Fibroblast of skin of right biceps (primary cell): Measurements from ENCODE around the gene KL.

ENCODE experiments used
- DNase-seq: peaks from one replicate; pipeline ENCODE4 v3.0.0-alpha.2; 2013

The KL gene

GRCh38 chr13:33006134-33006533, 10.1 kb upstream of the KL start:
- no peak for DNase-seq

- no peak for DNase-seq
These were observed 9.6 kb upstream of the KL start for GRCh38 chr13:33006638-33007037.

GRCh38 chr13:33007237-33007636, 9.0 kb upstream of the KL start:
- DNase-seq, result no peak

GRCh38 chr13:33007950-33008349, 8.3 kb upstream of the KL start:
- DNase-seq, result no peak

GRCh38 chr13:33008946-33009722, 7.1 kb upstream of the KL start:
- DNase-seq, result no peak

- no peak for DNase-seq
These were observed 4.3 kb upstream of the KL start for GRCh38 chr13:33011828-33012470.

- no peak for DNase-seq
These were observed 1.9 kb upstream of the KL start for GRCh38 chr13:33014291-33014690.

GRCh38 chr13:33015241-33015668, 968 bp upstream of the KL start:
- DNase-seq, result no peak

GRCh38 chr13:33015791-33016323, 366 bp upstream of the KL start:
- no peak for DNase-seq

- peak; percentile 47 for DNase-seq
These were observed 1.2 kb downstream of the KL start for GRCh38 chr13:33017323-33017929.

GRCh38 chr13:33018886-33019285, 2.7 kb downstream of the KL start:
- no peak for DNase-seq

GRCh38 chr13:33022986-33023385, 6.8 kb downstream of the KL start:
- no peak for DNase-seq

- no peak for DNase-seq
These were observed 9.1 kb downstream of the KL start for GRCh38 chr13:33025220-33025744.

- DNase-seq, result no peak
These were observed 10.4 kb downstream of the KL start for GRCh38 chr13:33026489-33027152.

GRCh38 chr13:33028620-33029019, 12.4 kb downstream of the KL start:
- no peak for DNase-seq

- DNase-seq, result no peak
These were observed 15.1 kb downstream of the KL start for GRCh38 chr13:33031277-33031676.

- peak; percentile 6 for DNase-seq
These were observed 15.9 kb downstream of the KL start for GRCh38 chr13:33032037-33032625.

- no peak for DNase-seq
These were observed 17.0 kb downstream of the KL start for GRCh38 chr13:33033051-33033812.

GRCh38 chr13:33033986-33034385, 17.8 kb downstream of the KL start:
- DNase-seq, result no peak

GRCh38 chr13:33034882-33035520, 18.8 kb downstream of the KL start:
- DNase-seq, result no peak

GRCh38 chr13:33037673-33038072, 21.4 kb downstream of the KL start:
- DNase-seq, result no peak
